ENCODE results near the gene SOAT2.

Gene SOAT2

DNA sequence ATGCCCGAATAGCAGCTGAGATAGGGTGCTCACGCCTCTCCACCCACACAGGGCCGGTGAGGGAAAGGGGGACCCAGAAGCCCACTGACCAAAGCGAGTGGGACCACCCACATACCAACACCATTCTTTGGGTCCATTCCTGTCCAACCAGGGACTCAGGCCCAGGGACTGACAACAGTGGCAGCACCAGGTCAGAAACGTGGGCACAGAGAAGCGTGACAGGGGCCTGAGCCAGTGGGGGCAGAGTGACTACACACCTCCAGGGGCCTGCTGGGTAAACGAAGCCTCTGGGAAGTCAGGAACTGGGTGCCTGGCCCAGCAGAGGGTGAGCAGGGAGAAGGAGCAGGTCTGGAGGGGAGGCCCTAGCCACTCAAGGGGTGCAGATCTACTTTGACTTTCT is 37.8 kb upstream of the SOAT2 start:
- DNase-seq: no peak

DNA sequence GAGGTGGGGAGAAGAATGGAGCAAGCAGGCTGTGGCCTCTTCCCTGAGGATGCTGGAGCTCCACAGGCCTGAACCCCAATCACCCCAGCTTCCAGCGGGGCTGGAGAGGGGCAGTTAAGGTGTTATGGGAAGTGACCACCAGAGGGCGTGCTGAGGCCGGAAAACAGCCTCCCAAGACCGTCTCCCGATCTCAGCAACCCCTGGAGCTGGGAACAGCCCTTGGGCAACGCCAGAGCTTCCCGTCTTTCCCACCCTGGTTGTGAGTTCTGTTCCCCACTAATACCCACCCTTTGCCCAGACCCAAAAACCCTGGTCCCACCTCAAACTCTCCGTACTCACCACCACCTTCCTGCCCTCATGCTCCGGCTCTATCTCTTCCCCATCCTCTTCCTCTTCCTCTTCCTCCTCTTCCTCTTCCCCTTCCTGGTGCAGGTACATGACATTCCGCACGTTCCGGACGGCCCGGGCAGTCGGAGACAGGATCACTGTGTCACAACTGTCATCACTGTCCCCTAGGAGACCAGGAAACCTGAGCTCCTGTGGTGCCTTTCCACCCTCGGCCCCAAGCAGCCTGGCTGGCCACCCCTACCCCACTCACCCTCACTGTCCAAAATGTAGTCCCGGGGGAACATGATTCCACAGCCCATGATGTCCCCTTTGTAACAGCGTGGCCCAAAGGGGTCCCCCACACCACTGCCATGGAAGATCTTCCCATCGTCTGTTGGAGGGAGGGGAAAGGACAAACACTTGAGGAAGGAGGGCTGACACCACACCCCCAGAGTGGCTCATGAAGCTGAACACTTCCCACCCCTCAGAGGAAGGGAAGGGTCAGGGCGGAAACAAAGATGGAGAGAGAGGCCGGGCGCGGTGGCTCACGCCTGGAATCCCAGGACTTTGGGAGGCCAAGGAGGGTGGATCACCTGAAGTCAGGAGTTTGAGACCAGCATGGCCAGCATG is 37.0 kb upstream of the SOAT2 start:
- DNase-seq: peak; percentile 57

DNA sequence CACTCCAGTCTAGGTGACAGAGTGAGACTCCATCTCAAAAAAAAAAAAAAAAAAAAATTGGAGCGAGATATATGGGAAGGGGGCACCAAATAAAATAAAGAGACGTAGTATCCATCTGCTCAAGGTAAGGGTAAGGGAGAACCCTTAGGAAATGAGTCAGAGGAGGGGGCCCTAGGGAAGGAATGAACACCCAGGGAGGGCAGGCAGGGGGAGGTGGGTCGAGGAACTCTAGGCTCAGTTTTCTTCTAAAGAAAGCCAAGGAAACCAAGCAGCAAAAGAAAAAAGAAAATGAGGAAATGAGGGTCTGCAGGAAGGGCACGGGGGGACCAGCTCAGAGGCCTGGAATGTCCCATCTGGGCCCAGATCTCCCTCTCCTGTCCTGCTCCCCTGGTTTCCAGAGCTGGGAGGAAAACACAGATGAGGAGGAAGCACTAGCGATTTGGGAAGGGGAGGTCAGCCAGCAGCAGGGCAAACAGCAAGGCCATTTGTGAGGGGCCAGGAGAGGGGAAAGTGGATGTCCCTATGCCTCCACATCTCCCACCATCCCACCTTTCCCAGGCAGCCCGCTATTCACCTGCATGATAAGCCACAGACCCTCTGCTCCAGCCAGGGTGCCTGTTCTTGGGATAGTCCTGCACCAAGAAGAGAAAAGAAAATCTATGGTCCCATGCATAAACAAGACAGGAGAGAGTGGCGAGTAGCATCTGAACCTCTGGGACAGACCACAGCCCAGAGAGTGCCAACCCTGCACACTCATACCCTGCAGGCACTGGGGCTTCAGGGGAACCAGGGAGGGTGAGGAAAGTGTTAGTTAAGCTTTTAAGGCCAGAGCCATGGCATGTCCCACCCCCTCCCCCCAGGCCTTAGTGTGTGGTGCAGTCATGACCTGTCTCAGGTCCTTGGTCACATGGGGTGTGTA is 36.0 kb upstream of the SOAT2 start:
- DNase-seq: no peak

DNA sequence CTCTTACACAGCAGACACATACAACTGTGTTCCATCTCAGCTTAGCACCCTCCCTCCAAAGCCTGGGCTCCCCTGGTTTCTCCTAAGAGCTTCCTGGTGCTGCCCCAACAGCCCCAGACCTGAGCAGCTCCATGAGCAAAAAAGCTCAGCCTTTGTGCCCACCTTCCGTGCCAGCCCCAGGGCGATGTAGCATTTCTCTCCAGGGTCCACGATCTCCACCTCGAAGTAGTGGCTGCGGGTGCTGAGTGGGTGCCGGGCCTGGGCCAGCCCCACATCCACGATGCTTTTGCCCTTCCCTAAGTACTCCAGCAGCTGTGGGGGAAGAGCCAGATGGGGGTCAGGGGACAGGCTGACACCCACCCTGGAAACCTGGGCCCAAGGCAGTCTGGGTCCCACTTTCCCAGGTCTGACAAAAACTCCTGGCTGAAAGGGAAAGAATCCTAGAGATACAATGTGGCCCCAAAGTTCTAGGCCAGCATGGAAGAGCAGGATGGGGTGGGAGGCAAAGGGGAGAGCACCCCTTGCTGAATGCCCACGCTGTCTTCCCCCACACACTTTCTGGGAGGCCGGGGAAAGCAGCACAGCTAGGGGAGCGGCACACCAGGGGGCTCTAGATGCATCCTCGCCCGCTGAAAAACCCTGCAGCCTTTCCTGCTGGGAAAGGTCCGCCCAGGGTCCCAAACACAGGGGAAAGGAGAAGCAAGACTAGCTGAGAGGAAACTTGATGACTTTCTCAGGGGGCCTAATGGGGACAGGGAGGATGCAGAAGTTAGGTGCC is 35.1 kb upstream of the SOAT2 start:
- DNase-seq: no peak

DNA sequence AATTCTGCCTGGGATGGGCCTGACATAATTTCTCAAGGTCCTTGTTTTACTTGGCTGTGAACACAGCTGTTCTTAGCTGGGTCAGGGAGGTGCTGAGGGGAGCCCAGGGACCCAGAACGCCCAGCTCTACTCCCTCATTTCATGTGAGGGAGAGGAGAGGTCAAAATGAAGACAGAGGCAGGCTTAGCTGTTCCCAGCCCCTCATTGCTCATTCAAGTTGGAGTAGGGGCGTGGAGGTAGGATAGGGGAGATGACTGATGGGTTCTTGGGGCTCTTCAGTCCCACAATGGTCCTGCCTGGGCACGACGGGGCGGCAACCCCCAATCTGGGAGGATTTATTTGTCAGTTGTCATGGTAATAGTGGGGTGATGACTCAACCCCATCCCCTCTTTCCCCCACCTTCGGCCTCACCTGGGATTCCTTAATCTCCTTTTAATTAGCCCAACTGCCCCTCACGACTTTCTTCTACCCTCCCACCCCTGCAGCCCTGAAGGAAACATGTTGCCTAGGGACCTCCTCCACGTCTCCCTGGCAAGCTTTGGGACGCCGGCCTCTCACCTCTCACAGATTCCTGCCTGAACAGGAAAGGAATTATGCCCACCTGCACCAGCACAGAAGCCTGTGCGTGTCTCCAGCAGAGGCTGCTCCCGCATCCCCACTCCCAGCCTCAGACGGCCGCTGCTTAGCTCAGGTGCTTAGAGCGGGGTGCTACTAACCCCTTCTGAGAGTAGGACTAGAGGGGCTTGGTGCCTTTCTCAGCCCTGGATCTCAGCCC is 34.3 kb upstream of the SOAT2 start:
- DNase-seq: no peak

DNA sequence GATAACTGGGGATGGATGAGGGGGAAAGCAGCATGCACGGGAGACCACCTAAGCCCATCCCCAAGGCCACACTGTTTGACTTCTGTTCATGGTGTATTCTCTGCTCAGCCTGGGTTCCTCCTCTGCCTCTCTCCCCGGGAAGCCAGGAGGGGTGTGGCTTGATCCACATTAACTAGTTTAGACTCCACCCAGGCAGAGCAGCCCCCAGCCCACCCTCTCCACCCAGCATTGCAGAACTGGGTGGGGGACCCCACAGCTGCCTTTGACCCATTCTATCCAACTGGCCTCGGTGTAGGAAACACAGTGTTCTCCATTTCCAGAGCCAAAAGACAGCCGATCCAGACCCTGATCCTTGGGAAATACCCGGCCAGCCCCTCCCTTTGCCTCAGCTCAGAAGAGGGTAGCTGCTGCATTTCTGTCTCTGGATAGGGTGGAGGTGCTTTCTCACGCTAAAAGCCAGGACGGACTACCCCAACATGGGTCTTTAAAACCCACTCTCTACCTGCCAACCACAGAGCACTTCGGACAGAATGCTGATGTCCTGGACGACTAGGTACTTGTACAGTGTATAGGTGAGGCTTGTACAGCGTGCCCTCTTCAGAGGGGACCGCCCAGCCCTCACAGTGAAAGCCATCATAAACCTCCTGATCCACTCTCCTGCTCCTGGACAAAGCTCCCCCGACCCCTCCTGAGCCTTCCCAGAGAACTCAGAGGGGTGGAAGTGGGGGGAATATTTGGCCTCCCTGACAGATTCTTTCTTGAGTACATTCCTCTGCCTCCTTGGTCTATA is 33.5 kb upstream of the SOAT2 start:
- DNase-seq: no peak

DNA sequence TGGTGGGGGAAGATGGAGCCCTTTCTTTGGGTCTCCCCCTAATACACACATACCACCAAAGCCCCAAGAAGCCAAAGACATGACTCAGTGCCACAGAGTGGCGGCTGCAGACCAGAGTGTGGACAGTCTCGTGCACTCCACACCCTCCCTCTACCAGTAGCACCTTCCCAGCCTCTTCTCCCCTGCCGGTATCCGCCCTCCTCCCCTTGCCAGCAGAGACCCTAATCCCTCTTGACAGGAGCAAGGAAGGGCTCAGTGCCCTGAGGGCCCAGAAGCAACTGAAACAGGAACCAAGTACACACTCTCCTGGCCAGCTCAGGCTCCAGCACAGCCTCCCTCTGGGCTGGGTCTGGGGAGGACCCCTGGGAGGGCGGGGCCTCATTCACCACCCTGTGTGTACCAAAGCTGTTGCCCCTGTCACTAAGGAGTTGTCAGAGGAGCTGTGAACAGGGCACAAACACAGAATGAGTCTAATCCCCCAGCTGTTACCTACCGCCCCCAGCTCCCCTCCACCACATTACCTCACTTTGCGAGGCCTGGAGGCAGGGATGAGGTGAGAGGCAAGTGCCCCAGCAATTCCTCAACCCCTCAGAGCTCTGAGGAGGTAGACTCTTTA is 32.3 kb upstream of the SOAT2 start:
- DNase-seq: no peak

DNA sequence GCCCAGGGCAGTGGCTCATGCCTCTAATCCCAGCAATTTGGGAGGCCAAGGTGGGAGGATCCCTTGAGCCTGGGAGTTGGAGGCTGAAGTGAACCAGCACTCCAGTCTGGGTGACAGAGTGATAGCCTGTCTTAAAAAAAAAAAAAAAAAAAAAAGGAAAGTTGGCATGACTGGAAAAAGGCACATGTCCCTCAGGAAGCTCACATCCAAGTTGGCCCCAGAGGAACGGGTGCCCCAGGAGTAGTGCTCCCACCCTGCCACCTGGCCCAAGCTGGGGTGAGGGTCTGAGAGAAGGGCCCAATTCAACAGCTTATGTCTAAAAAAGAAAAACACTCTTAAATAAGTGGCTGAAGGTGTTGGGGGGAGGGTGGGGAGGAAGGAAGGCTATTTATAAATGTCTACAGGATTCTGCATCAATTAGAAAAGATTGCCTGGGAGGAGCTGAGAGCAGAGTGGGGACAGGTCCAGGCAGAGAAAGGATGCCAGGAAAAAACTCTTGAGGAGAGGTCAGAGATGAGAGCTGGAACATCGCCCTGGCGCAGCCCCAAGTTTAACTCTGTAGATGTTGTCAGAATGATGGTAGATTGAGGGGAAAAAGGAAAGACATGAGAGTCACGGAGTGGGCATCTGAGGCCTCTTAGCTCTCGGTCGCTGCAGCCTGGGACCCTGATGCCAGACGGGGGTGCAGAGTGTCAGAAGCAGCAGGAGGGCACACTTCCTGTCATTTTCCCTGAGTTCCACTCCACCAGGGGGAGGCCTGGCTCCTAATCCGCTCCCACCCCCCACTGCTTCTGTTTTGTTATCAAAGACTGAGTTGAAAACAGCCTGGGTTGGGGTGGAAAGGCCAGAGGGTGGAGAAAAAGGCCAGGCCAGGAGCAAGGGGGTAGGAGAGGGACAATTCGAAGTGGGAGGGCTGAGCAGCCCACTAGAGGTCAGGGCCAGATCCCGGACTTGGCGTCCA is 31.4 kb upstream of the SOAT2 start:
- DNase-seq: no peak

DNA sequence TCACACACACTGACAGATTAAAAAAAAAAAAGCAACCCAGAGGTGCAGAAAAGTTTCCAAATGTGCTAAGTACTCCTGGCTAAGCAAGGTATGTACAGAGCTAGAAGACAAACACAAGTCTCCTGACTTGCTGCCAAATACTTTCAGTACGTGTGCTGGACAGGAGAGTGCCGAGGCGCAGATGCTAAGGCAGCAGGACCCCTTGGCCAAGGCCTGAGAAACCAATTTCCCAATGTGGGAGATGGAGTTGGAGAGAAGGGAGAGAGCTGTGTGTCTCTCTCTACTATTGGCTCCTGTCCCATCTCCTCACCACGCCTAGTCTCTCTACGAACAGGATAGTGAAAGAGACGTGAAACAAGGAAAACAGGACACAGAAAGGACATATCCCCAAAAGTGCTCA is 29.4 kb upstream of the SOAT2 start:
- no peak for DNase-seq

DNA sequence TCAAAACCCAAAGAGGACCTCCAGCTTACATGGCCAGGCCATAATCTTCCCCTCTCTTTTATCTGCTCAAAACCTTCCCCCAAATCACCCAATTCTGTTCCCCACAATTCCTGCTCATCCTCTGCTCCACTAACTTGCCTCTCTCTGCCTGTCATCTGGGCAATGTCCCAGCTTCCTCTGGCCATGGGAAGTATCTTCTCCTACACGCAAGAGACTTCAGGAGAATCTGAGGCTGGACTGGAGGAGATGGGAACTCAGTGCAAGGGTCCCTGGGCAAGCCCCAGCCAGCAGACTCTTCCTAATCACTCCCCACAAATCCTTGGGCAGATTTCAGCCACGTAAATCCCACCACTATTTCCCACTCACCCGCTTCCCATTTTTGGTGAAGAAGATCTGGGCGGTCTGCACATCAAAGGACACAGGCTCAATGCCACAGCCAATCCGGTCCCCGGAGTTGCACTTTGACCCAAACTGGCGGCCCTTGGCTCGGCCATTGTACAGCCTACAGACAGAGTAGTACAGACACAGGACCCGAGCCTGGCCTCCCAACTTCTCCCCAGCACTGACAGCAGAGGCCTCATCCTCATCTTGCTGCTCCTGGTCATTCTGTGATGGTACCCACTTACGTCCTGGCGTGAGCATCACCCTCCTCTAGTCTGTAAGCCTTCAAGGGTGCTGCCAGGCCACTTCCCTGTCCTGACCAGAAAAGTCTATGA is 28.8 kb upstream of the SOAT2 start:
- no peak for DNase-seq

DNA sequence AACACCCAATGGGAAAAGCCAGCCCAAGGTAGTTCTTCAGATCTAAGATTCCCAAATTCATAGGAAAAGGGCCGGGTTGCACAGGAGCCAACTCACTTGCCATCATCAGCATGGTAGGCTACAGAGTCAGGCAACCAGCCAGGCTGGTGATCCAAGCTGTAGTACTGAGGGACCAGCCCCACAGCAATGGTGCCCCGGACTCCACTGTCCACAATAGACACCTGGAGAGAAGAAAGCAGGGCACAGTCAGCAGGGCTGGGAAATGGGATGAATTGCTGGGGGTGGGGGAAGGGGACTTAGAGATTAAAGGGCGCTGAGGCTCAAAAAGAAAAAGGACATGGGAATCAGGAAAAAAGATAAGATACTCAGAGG is 28.3 kb upstream of the SOAT2 start:
- DNase-seq: no peak

DNA sequence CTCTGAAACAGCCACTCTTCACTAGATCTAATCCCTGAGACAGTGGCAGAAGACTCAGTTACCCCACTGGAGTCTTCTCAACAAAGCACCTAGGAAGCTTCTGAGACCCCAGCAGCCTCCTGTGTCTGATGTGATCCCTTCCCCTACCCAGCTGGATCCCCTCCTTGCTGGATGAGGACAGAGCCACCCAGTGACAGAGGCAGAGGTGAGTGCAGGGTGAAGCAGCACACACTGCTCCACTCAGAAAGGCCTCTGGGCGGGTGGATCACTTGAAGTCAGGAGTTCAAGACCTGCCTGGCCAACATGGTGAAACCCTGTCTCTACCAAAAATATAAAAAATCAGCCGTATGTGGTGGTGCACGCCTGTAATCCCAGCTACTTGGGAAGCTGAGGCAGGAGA is 26.8 kb upstream of the SOAT2 start:
- no peak for DNase-seq

DNA sequence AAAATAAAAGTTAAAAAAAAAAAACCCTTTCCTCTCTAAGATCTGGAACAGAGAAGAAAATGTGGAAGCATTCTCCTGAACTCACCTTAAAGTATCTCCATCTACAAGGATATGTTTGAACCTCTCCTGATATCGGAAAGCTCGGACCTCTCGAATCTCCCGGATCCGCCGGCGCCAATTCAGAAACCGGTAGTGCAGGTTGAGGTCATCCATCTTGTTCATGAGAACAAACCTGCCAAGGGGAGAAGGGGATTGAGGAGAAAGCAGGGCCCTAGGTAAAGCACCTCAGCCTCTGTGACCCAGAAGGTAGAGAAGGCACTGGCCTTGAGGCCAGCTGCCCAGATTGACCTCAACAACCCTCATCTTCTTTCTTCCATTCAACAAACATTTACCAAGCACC is 26.3 kb upstream of the SOAT2 start:
- peak; percentile 82 for DNase-seq

DNA sequence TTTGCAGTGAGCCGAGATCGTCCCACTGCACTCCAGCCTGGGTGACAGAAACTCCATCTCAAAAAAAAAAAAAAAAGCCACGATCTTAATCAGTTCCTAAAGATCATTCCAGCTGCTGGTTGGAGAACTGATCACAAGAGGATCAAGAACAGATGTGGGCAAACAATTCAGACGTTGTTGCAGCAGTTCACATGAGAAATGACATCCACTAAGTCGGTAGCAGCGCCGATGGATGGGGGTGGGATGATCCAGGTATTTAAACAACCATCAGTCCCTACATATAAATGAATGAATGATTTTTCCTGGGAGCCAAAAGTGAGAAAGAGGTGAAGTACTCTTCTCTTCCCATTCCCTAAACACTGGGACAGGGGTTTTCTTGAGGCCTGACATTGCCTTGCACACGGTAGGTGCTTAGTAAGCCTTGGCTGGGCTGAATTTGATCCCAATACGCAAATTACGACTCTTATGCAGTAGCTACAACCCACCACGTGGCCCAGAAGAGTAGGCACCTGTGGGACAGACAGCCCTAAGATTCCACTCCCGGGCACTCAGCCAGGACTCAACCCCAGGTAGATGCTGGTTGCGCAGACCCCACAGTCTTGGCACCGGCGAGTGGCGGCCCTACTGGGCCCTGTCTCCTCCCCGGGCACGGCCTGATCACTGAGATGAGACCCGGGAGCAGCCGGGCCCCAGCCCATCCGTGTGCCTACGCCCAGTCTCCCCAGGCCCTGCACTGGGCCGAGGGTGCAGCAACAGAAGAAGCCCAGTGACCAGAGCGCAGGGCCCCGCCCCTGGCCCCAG is 24.7 kb upstream of the SOAT2 start:
- DNase-seq: peak; percentile 89

DNA sequence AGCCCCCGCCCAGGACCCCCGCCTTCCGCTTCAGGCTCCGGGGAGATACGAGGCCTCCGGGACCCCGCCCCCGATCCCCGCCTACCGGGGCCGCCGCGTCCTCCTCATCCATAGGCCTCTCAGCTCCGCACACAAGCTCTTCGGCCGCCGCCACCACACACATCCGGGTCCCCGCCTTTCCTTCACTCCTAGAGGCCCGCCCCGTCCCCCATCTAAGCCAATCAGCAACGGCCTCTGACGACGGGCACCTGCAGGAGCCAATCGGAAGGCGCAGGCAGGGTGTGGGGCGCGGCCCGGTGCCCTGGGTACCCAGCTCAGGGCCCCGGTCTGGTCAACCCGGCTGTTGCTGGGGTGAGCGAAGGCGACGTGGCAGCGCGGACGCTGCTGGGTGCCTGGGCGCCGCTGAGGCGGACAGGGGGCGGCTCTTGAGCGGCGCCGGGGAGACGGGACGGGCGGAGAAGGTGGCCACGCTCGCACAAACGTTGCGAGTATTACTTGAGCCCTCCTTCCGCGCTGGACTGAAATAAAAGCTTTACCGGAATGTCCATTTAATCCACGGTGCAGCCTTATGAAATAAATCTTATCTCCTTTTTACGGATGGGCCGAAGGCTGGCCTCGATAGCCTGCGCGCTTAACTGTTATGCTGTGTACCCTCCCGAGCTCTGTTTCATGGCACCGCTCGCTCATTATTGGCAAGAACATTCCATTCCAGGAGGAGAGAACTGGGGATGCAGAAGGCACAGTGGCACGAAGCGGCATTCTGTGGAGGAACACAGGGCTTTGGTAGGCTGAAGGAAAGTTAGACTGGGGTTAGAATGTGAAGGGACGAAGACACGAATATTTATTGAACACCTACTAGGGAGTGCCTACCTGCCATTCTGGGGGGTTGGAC is 23.8 kb upstream of the SOAT2 start, which contains the start of gene SPRYD3:
Gene SPRYD3 (minus strand): TSS at position 165 of the 892 bp plus-strand sequence. CDS start 57 bp downstream, at position 108.
- DNase-seq: peak; percentile 98

DNA sequence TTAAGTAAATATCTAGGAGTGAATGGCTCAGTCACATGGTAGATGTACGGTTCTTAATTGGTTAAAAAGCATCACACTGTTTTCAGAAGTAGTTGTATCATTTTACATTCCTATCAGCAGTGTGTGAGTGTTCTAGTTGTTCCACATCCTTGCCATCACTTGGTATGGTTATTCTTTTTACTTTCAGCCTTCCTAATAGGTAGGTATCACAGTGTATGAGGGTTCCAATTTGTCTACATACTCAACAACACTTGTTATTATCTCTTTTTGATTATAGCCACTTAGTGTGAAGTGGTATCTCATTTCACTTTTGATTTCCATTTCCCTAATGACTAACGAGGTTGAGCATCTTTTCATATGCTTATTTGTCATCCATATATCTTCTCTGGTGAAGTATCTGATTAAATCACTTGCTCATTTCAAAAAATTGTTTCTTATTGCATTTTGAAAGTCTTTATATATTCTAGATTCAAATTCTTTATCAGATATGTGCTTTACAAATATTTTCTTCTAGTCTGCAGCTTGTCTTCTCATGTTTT is 20.6 kb upstream of the SOAT2 start:
- DNase-seq: no peak

DNA sequence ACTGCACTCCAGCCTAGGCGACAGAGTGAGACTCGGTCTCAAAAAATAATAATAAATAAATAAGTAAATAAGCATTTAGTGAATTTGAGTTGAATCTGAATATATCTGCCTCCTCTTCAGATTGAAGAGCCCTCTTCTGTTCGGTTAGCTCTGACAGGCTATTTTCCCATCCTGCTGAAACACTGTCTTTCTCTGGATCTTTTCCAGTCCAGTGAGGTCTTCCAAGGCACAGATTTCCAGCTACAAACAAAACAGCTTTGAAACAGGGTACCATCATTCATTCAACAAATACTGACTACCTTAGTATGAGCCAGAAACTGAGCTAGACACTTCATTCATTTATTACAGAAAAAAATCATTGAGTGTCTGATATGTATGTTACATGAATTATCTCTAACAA is 16.9 kb upstream of the SOAT2 start:
- no peak for DNase-seq
